Coronary artery (tissue), 2 donors: ENCODE results near the gene ABT1.

ENCODE experiments used
- DNase-seq: peaks from one replicate; pipeline ENCODE4 v3.0.0-alpha.2; 2017; ENCODE audit warnings: low spot score
- H3K27ac ChIP-seq, 2 donors: fragments of 200-600 bp; sonication (generic); one replicate each; pipeline ENCODE4 v1.5.1; 2016 to 2019
- H3K4me3 ChIP-seq: fragments of 200-600 bp; sonication (generic); 2 replicates; pipeline ENCODE4 v1.5.1; 2016; ENCODE audit warnings: mild to moderate bottlenecking, moderate library complexity
- TF ChIP-seq, protein P1 (sequence below): fragments of 200-600 bp; sonication (generic); IDR thresholded peaks from one replicate; pipeline ENCODE4 v1.5.1; 2019; ENCODE audit warnings: antibody characterized with exemption

ABT1 gene

DNA sequence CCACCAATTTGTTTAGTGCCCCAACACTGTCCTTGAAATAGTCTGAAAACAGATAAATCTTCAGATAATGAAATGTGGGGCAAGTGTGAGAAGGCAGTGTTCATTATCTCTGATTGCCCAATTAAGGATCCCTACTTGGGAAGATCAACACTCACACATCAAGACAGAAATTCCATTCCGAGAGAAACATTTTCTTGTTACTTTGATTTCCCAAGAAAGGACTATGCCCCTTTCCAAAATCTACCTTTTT, 42.4 kb upstream of the ABT1 start:
- Histone ChIP-seq H3K4me3 (peak overlapping the region; percentile 67), H3K27ac (peak overlapping the region; percentile 66 to 84)
- no peak for DNase-seq
- TF ChIP-seq, protein P1, sequence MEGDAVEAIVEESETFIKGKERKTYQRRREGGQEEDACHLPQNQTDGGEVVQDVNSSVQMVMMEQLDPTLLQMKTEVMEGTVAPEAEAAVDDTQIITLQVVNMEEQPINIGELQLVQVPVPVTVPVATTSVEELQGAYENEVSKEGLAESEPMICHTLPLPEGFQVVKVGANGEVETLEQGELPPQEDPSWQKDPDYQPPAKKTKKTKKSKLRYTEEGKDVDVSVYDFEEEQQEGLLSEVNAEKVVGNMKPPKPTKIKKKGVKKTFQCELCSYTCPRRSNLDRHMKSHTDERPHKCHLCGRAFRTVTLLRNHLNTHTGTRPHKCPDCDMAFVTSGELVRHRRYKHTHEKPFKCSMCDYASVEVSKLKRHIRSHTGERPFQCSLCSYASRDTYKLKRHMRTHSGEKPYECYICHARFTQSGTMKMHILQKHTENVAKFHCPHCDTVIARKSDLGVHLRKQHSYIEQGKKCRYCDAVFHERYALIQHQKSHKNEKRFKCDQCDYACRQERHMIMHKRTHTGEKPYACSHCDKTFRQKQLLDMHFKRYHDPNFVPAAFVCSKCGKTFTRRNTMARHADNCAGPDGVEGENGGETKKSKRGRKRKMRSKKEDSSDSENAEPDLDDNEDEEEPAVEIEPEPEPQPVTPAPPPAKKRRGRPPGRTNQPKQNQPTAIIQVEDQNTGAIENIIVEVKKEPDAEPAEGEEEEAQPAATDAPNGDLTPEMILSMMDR, result no peak

DNA sequence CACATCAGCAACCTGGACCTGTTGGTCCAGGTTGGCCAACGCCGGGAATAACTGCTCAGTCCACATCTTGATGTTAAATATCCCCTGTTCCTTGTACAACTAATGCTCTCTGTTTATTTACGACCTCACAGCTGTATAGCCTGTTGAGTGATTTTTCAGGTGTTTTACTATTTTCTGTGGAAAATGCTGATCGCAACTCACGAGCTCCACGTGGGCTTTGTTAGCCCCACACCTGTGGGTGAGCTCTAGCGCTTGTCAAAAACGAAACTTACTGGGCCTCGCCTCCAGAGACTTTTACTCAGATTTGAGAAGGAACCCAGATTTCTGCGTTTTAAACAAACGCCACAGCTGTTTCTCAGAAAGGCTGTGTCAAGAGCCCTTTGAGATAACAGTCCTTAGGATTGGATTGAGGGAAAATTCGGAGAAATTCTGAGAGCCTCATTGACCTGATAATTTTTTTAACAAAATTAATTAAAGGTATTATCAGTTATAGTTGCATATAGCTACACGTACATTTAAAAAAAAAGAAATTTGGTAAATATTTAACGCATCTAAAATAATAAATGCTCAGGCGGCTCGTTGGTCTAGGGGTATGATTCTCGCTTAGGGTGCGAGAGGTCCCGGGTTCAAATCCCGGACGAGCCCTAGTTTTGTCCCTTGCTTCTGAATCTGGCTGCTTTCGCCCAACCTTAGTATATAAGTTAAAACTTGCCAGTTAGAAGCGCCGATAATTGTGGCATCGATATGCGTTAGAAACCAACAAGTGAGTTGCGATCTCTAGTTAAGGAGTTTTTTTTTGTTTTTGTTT, 41.9 kb upstream of the ABT1 start:
- DNase-seq, result no peak
- TF ChIP-seq, protein P1, result no peak
- H3K27ac ChIP-seq, result peak overlapping the region; percentile 66 to 84
- peak overlapping the region; percentile 67 for H3K4me3 ChIP-seq

DNA sequence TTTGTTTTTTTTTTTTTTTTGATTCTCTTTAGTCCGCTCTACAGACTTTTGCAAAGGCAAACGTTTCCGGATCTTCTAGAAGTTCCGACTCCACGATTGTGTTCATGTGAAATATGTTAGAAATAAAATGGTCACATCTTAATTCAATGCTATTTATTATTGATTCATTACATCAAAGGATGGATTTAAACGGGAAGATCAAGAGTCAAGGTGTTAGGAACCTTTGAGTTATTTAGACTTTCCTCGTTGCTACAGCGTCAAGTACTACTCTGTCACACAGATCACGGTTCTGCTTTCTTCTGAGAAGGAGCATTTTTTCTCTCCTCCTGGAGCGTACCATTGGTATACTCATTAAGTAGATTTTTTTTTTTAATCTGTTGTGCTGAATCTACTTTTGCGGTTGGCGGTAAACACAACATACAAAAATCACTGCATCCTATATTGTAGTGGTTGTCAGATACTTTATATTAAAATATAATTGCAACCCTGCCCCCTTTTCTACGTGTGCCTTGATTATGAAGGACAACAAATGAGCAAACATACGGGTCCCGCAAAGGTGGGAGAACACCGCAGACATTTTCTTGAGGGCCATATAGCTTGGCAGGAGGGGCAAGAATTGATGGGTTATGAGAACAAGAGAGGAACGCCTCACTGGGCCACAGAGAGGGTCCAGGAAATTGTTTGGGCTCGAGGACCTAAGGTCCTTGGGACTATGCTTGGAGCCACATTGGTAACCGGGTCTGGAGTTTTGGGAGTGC, 41.1 kb upstream of the ABT1 start:
- no peak for DNase-seq
- no peak overlapping the region for H3K4me3 ChIP-seq

DNA sequence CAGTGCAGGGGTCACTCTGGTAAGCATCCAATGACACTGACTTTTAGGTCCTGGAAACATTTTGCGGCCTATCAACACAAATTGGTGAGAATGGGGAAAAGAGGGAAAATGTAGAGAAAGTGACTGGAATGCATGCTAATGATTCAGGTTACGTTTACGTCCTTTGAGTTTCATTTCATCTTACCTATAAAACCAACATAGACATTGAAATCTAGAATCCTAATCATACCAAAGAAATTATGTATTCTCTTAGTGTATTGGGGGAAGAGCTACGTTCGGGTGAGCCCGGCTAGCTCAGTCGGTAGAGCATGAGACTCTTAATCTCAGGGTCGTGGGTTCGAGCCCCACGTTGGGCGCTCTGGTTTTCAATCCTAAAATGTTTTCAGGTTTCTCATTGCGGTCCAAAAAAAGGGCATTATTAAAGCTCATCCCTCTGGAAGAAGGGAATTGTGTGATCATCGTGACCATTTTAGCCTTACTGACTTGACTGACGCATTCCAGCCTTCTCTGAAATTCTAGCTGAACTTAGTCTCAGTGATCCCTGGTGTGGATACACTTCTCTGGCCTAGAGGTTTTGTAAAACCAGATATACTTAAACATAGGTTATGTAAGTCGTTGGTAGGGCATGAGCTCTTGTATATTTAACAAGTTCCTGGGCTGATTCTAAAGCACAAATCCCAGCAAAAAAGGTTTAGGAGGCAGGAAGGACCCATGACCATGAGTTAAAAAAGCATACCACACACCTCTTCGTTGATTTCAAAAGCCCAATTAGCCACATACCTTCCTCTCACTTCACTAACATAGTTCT, 40.3 kb upstream of the ABT1 start:
- DNase-seq, result no peak

More for the DNA sequence above, 41.1 kb upstream of the ABT1 start:
- no peak overlapping the region for H3K27ac ChIP-seq
- TF ChIP-seq, protein P1, result no peak

DNA sequence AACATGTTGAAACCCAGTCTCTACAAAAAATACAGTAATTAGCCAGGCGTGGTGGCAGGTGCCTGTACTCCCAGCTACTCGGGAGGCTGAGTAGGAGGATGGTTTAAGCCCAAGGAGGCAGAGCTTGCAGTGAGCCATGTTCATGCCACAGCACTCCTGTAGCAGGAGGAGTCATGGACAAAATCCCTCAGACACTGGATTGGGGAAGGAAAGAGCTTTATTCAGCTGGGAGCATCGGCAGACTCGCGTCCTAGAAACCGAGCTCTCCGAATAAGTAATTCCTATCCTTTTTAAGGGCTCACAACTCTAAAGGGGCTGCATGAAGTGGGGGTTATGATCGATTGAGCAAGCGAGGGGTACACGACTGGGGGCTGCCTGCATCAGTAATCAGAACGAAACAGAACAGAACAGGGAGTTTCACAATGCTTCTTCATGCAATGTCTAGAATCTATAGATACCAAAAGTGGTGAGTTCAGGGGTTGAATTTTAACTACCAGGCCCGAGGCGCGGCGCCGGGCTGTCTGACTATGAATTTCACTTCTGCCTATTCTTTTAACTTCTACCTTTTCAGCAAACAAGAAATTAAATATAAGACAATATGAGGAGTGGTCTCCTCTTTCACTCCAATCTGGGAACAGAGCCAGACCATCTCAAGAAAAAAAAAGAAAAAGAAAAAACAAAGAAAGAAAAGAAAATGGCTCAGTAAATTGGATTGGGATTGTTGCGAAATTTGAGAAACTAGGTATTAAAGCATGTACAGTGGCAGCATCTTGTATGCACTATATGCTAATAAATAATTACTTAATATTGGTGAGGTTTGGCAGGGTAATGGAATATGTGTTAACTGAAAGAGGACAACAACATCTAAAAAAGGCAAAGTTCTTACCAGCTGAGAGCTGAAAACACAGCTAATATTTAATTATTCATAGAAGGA, 35.0 kb upstream of the ABT1 start:
- H3K4me3 ChIP-seq, result no peak overlapping the region
- H3K27ac ChIP-seq, result no peak overlapping the region
- TF ChIP-seq, protein P1, result no peak
- no peak for DNase-seq

More for the DNA sequence above, 40.3 kb upstream of the ABT1 start:
- Histone ChIP-seq H3K4me3 (no peak overlapping the region), H3K27ac (no peak overlapping the region)
- TF ChIP-seq, protein P1, result no peak

DNA sequence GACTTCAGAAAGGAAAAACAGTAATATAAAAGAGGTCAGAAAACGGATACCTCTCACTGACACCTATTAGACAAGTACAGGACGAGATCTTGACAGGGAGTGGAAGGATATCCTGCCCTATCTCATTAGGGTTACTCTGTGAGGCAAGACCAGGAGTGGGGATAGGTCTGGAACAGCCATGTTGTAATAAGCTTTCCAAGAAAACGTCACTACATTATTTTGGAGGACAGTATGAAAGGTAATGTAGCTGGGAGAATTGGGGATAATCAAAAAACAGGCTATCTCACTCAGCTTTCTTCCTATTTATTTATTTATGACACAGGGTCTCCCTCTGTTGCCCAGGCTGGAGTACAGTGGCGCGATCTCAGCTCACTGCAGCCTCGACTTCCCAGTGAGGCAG, 33.3 kb upstream of the ABT1 start:
- DNase-seq, result no peak
- TF ChIP-seq, protein P1, result no peak
- H3K4me3 ChIP-seq, result no peak overlapping the region
- no peak overlapping the region for H3K27ac ChIP-seq
